HepG2 (cell line): ENCODE data around the gene DMRT3.

Experiments used
- ARNTL ChIP-seq: sonication (generic); formaldehyde crosslinking; IDR thresholded peaks from 2 replicates; pipeline ENCODE4 v1.4.0; 2020; ENCODE audit warnings: mild to moderate bottlenecking, missing genetic modification reagents
- FOXA3 ChIP-seq: IDR thresholded peaks from 2 replicates; pipeline ENCODE4 v1.6.1; 2016; ENCODE audit warnings: missing genetic modification reagents, missing compliant biosample characterization
- KLF12 ChIP-seq: sonication (generic); formaldehyde crosslinking; IDR thresholded peaks from 2 replicates; pipeline ENCODE4 v1.4.0; 2020; ENCODE audit warnings: missing genetic modification reagents, borderline replicate concordance
- MBNL3 ChIP-seq: fragments of 250-450 bp; sonication (Bioruptor Pico); conservative IDR thresholded peaks from 2 replicates; pipeline ENCODE4 v1.8.0; 2022; ENCODE audit warnings: mild to moderate bottlenecking, inconsistent platforms
- MLX ChIP-seq: IDR thresholded peaks from 2 replicates; pipeline ENCODE4 v1.6.1; 2016
- NR2F1 ChIP-seq, 2 experiments: fragments of 450-650 bp in 1 of 2; formaldehyde crosslinking in 1 of 2; IDR thresholded peaks; 2 replicates each; pipeline versions ENCODE4 v1.5.0 to v1.6.1; 2016 to 2020; ENCODE audit warnings: mild to moderate bottlenecking in 1 of 2, missing compliant biosample characterization in 1 of 2, missing genetic modification reagents in 1 of 2, moderate library complexity in 1 of 2
- PAX8 ChIP-seq: sonication (generic); formaldehyde crosslinking; IDR thresholded peaks from 2 replicates; pipeline ENCODE4 v1.8.0; 2022; ENCODE audit warnings: mild to moderate bottlenecking, missing genetic modification reagents, borderline replicate concordance
- RELA ChIP-seq: sonication (generic); formaldehyde crosslinking; IDR thresholded peaks from 2 replicates; pipeline ENCODE4 v1.4.0; 2020; ENCODE audit warnings: missing genetic modification reagents
- REST ChIP-seq, 2 experiments: IDR thresholded peaks; 2 replicates each; pipeline ENCODE4 v1.6.1; 2011 to 2012; ENCODE audit warnings: low read length in 2 of 2, borderline replicate concordance in 1 of 2, low read depth in 1 of 2, mild to moderate bottlenecking in 1 of 2, moderate library complexity in 1 of 2
- SNAPC2 ChIP-seq: sonication (generic); formaldehyde crosslinking; IDR thresholded peaks from 2 replicates; pipeline ENCODE4 v1.8.1; 2022; ENCODE audit warnings: mild to moderate bottlenecking, missing genetic modification reagents
- ZBTB10 ChIP-seq: sonication (generic); formaldehyde crosslinking; IDR thresholded peaks from 2 replicates; pipeline ENCODE4 v1.4.0; 2020; ENCODE audit warnings: missing genetic modification reagents, borderline replicate concordance
- ZBTB3 ChIP-seq: sonication (generic); formaldehyde crosslinking; IDR thresholded peaks from 2 replicates; pipeline ENCODE4 v1.4.0; 2020; ENCODE audit warnings: low read depth, mild to moderate bottlenecking, moderate library complexity, missing genetic modification reagents, borderline replicate concordance
- ZNF354B ChIP-seq: sonication (generic); formaldehyde crosslinking; IDR thresholded peaks from 2 replicates; pipeline ENCODE4 v1.8.0; 2022; ENCODE audit warnings: mild to moderate bottlenecking, missing genetic modification reagents

GRCh38 chr9:959914-960313 is 16.5 kb upstream of the DMRT3 start:
- TF ChIP-seq ARNTL = no peak
- TF ChIP-seq REST (IDR thresholded peaks at IDR 0.05; ENCODE audit: borderline replicate concordance in 1 of 2, low read depth in 1 of 2, low read length in 2 of 2) = no peak
- no peak for TF ChIP-seq KLF12 (CRISPR knock-in tag)
- TF ChIP-seq RELA (CRISPR knock-in tag) = no peak
- no peak for TF ChIP-seq ZNF354B (CRISPR knock-in tag)
- TF ChIP-seq SNAPC2 (CRISPR knock-in tag) = no peak
- no peak for TF ChIP-seq ZBTB3 (CRISPR knock-in tag)
- no peak for TF ChIP-seq FOXA3 (CRISPR knock-in tag)
- no peak for TF ChIP-seq NR2F1 (CRISPR knock-in tag; IDR thresholded peaks at IDR 0.05)
- TF ChIP-seq PAX8 (CRISPR knock-in tag) = no peak
- TF ChIP-seq ZBTB10 = no peak
- TF ChIP-seq MBNL3 = no peak
- TF ChIP-seq MLX (CRISPR knock-in tag) = no peak
